Measurements from ENCODE around the gene TDO2. TPM values are rescaled to one million over a fixed set of nuclear protein-coding genes. Genes with fewer than 3 reads are reported as not detected.

TDO2 gene
- total RNA-seq, 4 donors from 2014 or later, result 0.23 TPM; not detected in 3

GRCh38 chr4:155964016-155964891 is 60.8 kb downstream of the TDO2 start:
- TF ChIP-seq POLR2A (IDR thresholded peaks at IDR 0.05) (no peak), CTCF (IDR thresholded peaks at IDR 0.05) (no peak)
- H3K4me3 ChIP-seq (ENCODE audit: low read depth, poor library complexity, severe bottlenecking), result no peak overlapping the region
- intact Hi-C loops (cut with DNase I; ENCODE audit: low total_unique reads), result no loop called here
- 57 to 69% methylated on average over 8 of the region's 8 CpGs for WGBS, 2 donors
- peak in 1 of 2 donors; percentile 37 for DNase-seq (ENCODE audit: low spot score in 2 of 2)

GRCh38 chr4:155966171-155966570 is 62.7 kb downstream of the TDO2 start:
- intact Hi-C loops (cut with DNase I; ENCODE audit: low total_unique reads), result no loop called here
- TF ChIP-seq CTCF (IDR thresholded peaks at IDR 0.05) (no peak), POLR2A (IDR thresholded peaks at IDR 0.05) (no peak)
- no peak overlapping the region for H3K4me3 ChIP-seq (ENCODE audit: low read depth, poor library complexity, severe bottlenecking)
- 93% methylated on average over 2 of the region's 2 CpGs for WGBS, 2 donors
- DNase-seq (ENCODE audit: low spot score in 2 of 2), result no peak

- intact Hi-C loops (cut with DNase I; ENCODE audit: low total_unique reads), result no loop called here
- no peak overlapping the region for H3K4me3 ChIP-seq (ENCODE audit: low read depth, poor library complexity, severe bottlenecking)
- TF ChIP-seq CTCF (IDR thresholded peaks at IDR 0.05), result no peak
- no peak for DNase-seq (ENCODE audit: low spot score in 2 of 2)
- 76 to 78% methylated on average over 3 of the region's 3 CpGs for WGBS, 2 donors
Measured at GRCh38 chr4:155966731-155967395, 63.4 kb downstream of the TDO2 start.

Other genes with a start within 250 kb of the TDO2 start
- 10 to 100 TPM in 2 of 4 donors, 1 to 10 TPM in 2; 1.5 to 12.9 (median 9.2) TPM for gene GUCY1A1, start 236.8 kb upstream of the TDO2 start, total RNA-seq
- gene GUCY1B1, start 144.7 kb upstream of the TDO2 start, total RNA-seq, result 1 to 10 TPM; 1.1 to 6.1 (median 4.9) TPM
- not detected for gene ASIC5, start 37.4 kb upstream of the TDO2 start, total RNA-seq
- 10 to 100 TPM in 2 of 4 donors, 1 to 10 TPM in 2; 5.1 to 13.0 (median 9.1) TPM for gene CTSO, start 50.2 kb downstream of the TDO2 start, total RNA-seq

Measured in lower leg skin (tissue), 4 donors.